Left lobe of liver (tissue), 2 donors: ENCODE data around the gene BCL3. TPM values are rescaled to one million over a fixed set of nuclear protein-coding genes. Genes with fewer than 3 reads are reported as not detected.

ENCODE experiments used
- ATAC-seq: fragments of 200-7000 bp; cut with Tn5 transposase; one replicate; pipeline ENCODE4 v1.9.1; 2020; ENCODE audit warnings: mild to moderate bottlenecking, moderate library complexity
- DNase-seq: peaks from one replicate; pipeline ENCODE4 v3.0.0-alpha.2; 2020; ENCODE audit warnings: low spot score
- total RNA-seq: library from RNA; stranded (reverse); gene quantifications from one replicate; pipeline ENCODE4 v1.2.1, GENCODE V29; 2021
- donor health status: DM: no; HTN: no; CAD: no; lungs with moderate emphysema.
- donor health status: DM: no; HTN: yes; CAD: no.

Gene BCL3
- total RNA-seq, 1 donor from 2014 or later: 30.8 TPM

GRCh38 chr19:44785271-44785670, 36.8 kb downstream of the BCL3 start:
- ATAC-seq: no peak
- no peak for DNase-seq

GRCh38 chr19:44785993-44786392, 37.5 kb downstream of the BCL3 start:
- ATAC-seq: no peak
- no peak for DNase-seq

GRCh38 chr19:44788971-44789370, 40.5 kb downstream of the BCL3 start:
- no peak for DNase-seq
- ATAC-seq: no peak

GRCh38 chr19:44789943-44790483, 41.5 kb downstream of the BCL3 start:
- no peak for DNase-seq
- peak; percentile 31 for ATAC-seq

- DNase-seq (no peak), ATAC-seq (no peak)
These were observed 43.8 kb downstream of the BCL3 start for GRCh38 chr19:44792281-44792680.

- DNase-seq: no peak
- ATAC-seq: no peak
These were observed 46.1 kb downstream of the BCL3 start for GRCh38 chr19:44794610-44795009.

- ATAC-seq (no peak), DNase-seq (no peak)
These were observed 47.0 kb downstream of the BCL3 start for GRCh38 chr19:44795398-44795987.

GRCh38 chr19:44796701-44797115, 48.2 kb downstream of the BCL3 start:
- ATAC-seq (peak; percentile 78), DNase-seq (peak; percentile 83)

- ATAC-seq (peak; percentile 64), DNase-seq (no peak)
These were observed 51.3 kb downstream of the BCL3 start for GRCh38 chr19:44799627-44800346.

GRCh38 chr19:44800461-44800860, 52.0 kb downstream of the BCL3 start:
- DNase-seq (peak; percentile 85), ATAC-seq (peak; percentile 91)

- DNase-seq (no peak), ATAC-seq (no peak)
These were observed 55.2 kb downstream of the BCL3 start for GRCh38 chr19:44803442-44804428.

- DNase-seq: no peak
- ATAC-seq: no peak
These were observed 57.8 kb downstream of the BCL3 start for GRCh38 chr19:44806291-44806690.

GRCh38 chr19:44807162-44807561, 58.7 kb downstream of the BCL3 start:
- peak; percentile 80 for ATAC-seq

GRCh38 chr19:44807652-44808462, 59.3 kb downstream of the BCL3 start:
- ATAC-seq: peak; percentile 74
- peak; percentile 78 for DNase-seq

More at GRCh38 chr19:44807162-44807561, 58.7 kb downstream of the BCL3 start:
- DNase-seq: peak; percentile 90

GRCh38 chr19:44808463-44809371, 60.2 kb downstream of the BCL3 start, which contains the start of gene BCAM:
BCAM (plus strand) TSS chr19:44809103; CDS start chr19:44809125, 22 bp downstream.
- ATAC-seq (peak; percentile 72), DNase-seq (peak; percentile 83)
